ENCODE measurements around the gene MYOM1. TPM values are rescaled to one million over a fixed set of nuclear protein-coding genes. Genes with fewer than 3 reads are reported as not detected.

MYOM1 gene
- total RNA-seq, 1 donor from 2014 or later = 2.4 TPM

- intact Hi-C loops (cut with micrococcal nuclease) = loop anchor here (1.0 to 5.0 kb wide), 13 partner anchors 16 to 591 kb away; partner anchors contain the start of genes EMILIN2, LPIN2, MYL12B and SMCHD1
- peak overlapping the region; percentile 90 for H3K4me3 Mint-ChIP-seq (ENCODE audit: low read depth)
- H3K4me1 Mint-ChIP-seq (ENCODE audit: low read depth) = peaks cover 37% of the 10 kb centered on the region
- H3K27me3 Mint-ChIP-seq (ENCODE audit: low read depth) = no peaks in the 10 kb centered on the region
- DNase-seq (ENCODE audit: low spot score) = peak; percentile 21
- H3K36me3 Mint-ChIP-seq (ENCODE audit: low read depth) = peaks cover 43% of the 10 kb centered on the region
- peak overlapping the region; percentile 92 for H3K27ac Mint-ChIP-seq
- H3K9me3 Mint-ChIP-seq = peaks cover 7% of the 10 kb centered on the region
These were observed 27.0 kb upstream of the MYOM1 start for GRCh38 chr18:3246635-3247239.

GRCh38 chr18:3245853-3246634, 26.3 kb upstream of the MYOM1 start:
- intact Hi-C loops (cut with micrococcal nuclease) = loop anchor here (1.0 to 5.0 kb wide), 10 partner anchors 33 to 479 kb away; partner anchors contain the start of genes EMILIN2 and LPIN2
- peak overlapping the region; percentile 92 for H3K27ac Mint-ChIP-seq
- H3K4me3 Mint-ChIP-seq (ENCODE audit: low read depth) = peak overlapping the region; percentile 90
- peaks cover 9% of the 10 kb centered on the region for H3K9me3 Mint-ChIP-seq
- no peaks in the 10 kb centered on the region for H3K27me3 Mint-ChIP-seq (ENCODE audit: low read depth)
- peaks cover 32% of the 10 kb centered on the region for H3K4me1 Mint-ChIP-seq (ENCODE audit: low read depth)
- H3K36me3 Mint-ChIP-seq (ENCODE audit: low read depth) = peaks cover 46% of the 10 kb centered on the region
- peak; percentile 79 for DNase-seq (ENCODE audit: low spot score)

- Mint-ChIP-seq H3K27ac (no peak overlapping the region), H3K27me3 (ENCODE audit: low read depth) (no peaks in the 10 kb centered on the region), H3K4me1 (ENCODE audit: low read depth) (peaks cover 26% of the 10 kb centered on the region), H3K36me3 (ENCODE audit: low read depth) (peaks cover 47% of the 10 kb centered on the region), H3K9me3 (peaks cover 16% of the 10 kb centered on the region), H3K4me3 (ENCODE audit: low read depth) (peak overlapping the region; percentile 90)
- DNase-seq (ENCODE audit: low spot score) = no peak
- intact Hi-C loops (cut with micrococcal nuclease) = loop anchor here (5.0 kb wide), 3 partner anchors 263 to 478 kb away; partner anchors contain the start of gene EMILIN2
These were observed 25.4 kb upstream of the MYOM1 start for GRCh38 chr18:3245185-3245564.

- H3K4me1 Mint-ChIP-seq (ENCODE audit: low read depth) = peaks cover 3% of the 10 kb centered on the region
- H3K27me3 Mint-ChIP-seq (ENCODE audit: low read depth) = no peaks in the 10 kb centered on the region
- peaks cover 25% of the 10 kb centered on the region for H3K36me3 Mint-ChIP-seq (ENCODE audit: low read depth)
- no peak overlapping the region for H3K27ac Mint-ChIP-seq
- H3K4me3 Mint-ChIP-seq (ENCODE audit: low read depth) = no peak overlapping the region
- peaks cover 16% of the 10 kb centered on the region for H3K9me3 Mint-ChIP-seq
- DNase-seq (ENCODE audit: low spot score) = no peak
- intact Hi-C loops (cut with micrococcal nuclease) = no loop called here
These were observed 19.0 kb upstream of the MYOM1 start for GRCh38 chr18:3238742-3239141.

- Mint-ChIP-seq H3K4me1 (ENCODE audit: low read depth) (no peaks in the 10 kb centered on the region), H3K27me3 (ENCODE audit: low read depth) (no peaks in the 10 kb centered on the region), H3K9me3 (peaks cover 7% of the 10 kb centered on the region), H3K36me3 (ENCODE audit: low read depth) (peaks cover 9% of the 10 kb centered on the region), H3K4me3 (ENCODE audit: low read depth) (no peak overlapping the region), H3K27ac (no peak overlapping the region)
- no peak for DNase-seq (ENCODE audit: low spot score)
- intact Hi-C loops (cut with micrococcal nuclease) = no loop called here
These were observed 16.7 kb upstream of the MYOM1 start for GRCh38 chr18:3236470-3236869.

- H3K4me1 Mint-ChIP-seq (ENCODE audit: low read depth) = no peaks in the 10 kb centered on the region
- intact Hi-C loops (cut with micrococcal nuclease) = no loop called here
- H3K9me3 Mint-ChIP-seq = peaks cover 5% of the 10 kb centered on the region
- DNase-seq (ENCODE audit: low spot score) = no peak
- peaks cover 5% of the 10 kb centered on the region for H3K36me3 Mint-ChIP-seq (ENCODE audit: low read depth)
- H3K4me3 Mint-ChIP-seq (ENCODE audit: low read depth) = no peak overlapping the region
- H3K27ac Mint-ChIP-seq = no peak overlapping the region
- no peaks in the 10 kb centered on the region for H3K27me3 Mint-ChIP-seq (ENCODE audit: low read depth)
These were observed 16.1 kb upstream of the MYOM1 start for GRCh38 chr18:3235846-3236245.

- intact Hi-C loops (cut with micrococcal nuclease) = no loop called here
- Mint-ChIP-seq H3K27ac (no peak overlapping the region), H3K27me3 (ENCODE audit: low read depth) (no peaks in the 10 kb centered on the region), H3K9me3 (no peaks in the 10 kb centered on the region), H3K36me3 (ENCODE audit: low read depth) (no peaks in the 10 kb centered on the region), H3K4me1 (ENCODE audit: low read depth) (peaks cover 2% of the 10 kb centered on the region), H3K4me3 (ENCODE audit: low read depth) (no peak overlapping the region)
- no peak for DNase-seq (ENCODE audit: low spot score)
These were observed 14.7 kb upstream of the MYOM1 start for GRCh38 chr18:3234457-3234856.

GRCh38 chr18:3233433-3234168, 13.8 kb upstream of the MYOM1 start:
- H3K9me3 Mint-ChIP-seq = no peaks in the 10 kb centered on the region
- DNase-seq (ENCODE audit: low spot score) = no peak
- no peak overlapping the region for H3K4me3 Mint-ChIP-seq (ENCODE audit: low read depth)
- H3K27ac Mint-ChIP-seq = no peak overlapping the region
- H3K4me1 Mint-ChIP-seq (ENCODE audit: low read depth) = peaks cover 3% of the 10 kb centered on the region
- no peaks in the 10 kb centered on the region for H3K27me3 Mint-ChIP-seq (ENCODE audit: low read depth)
- intact Hi-C loops (cut with micrococcal nuclease) = no loop called here
- H3K36me3 Mint-ChIP-seq (ENCODE audit: low read depth) = no peaks in the 10 kb centered on the region

- Mint-ChIP-seq H3K27ac (no peak overlapping the region), H3K4me1 (ENCODE audit: low read depth) (peaks cover 6% of the 10 kb centered on the region), H3K9me3 (no peaks in the 10 kb centered on the region), H3K36me3 (ENCODE audit: low read depth) (no peaks in the 10 kb centered on the region), H3K27me3 (ENCODE audit: low read depth) (no peaks in the 10 kb centered on the region), H3K4me3 (ENCODE audit: low read depth) (no peak overlapping the region)
- DNase-seq (ENCODE audit: low spot score) = no peak
- intact Hi-C loops (cut with micrococcal nuclease) = no loop called here
These were observed 13.2 kb upstream of the MYOM1 start for GRCh38 chr18:3233004-3233403.

GRCh38 chr18:3230401-3231334, 10.9 kb upstream of the MYOM1 start:
- no peak for DNase-seq (ENCODE audit: low spot score)
- Mint-ChIP-seq H3K36me3 (ENCODE audit: low read depth) (no peaks in the 10 kb centered on the region), H3K4me3 (ENCODE audit: low read depth) (no peak overlapping the region), H3K27me3 (ENCODE audit: low read depth) (peaks cover 11% of the 10 kb centered on the region), H3K9me3 (no peaks in the 10 kb centered on the region), H3K4me1 (ENCODE audit: low read depth) (peaks cover 6% of the 10 kb centered on the region), H3K27ac (no peak overlapping the region)
- intact Hi-C loops (cut with micrococcal nuclease) = no loop called here

GRCh38 chr18:3226048-3226447, 6.3 kb upstream of the MYOM1 start:
- intact Hi-C loops (cut with micrococcal nuclease) = loop anchor here (5.0 kb wide), 1 partner anchor 34 kb away; no protein-coding TSS in a partner anchor
- Mint-ChIP-seq H3K9me3 (no peaks in the 10 kb centered on the region), H3K4me3 (ENCODE audit: low read depth) (no peak overlapping the region), H3K27ac (no peak overlapping the region), H3K36me3 (ENCODE audit: low read depth) (no peaks in the 10 kb centered on the region), H3K27me3 (ENCODE audit: low read depth) (peaks cover 21% of the 10 kb centered on the region), H3K4me1 (ENCODE audit: low read depth) (peaks cover 13% of the 10 kb centered on the region)
- DNase-seq (ENCODE audit: low spot score) = no peak

GRCh38 chr18:3225588-3225987, 5.8 kb upstream of the MYOM1 start:
- intact Hi-C loops (cut with micrococcal nuclease) = loop anchor here (5.0 kb wide), 1 partner anchor 33 kb away; no protein-coding TSS in a partner anchor
- Mint-ChIP-seq H3K4me3 (ENCODE audit: low read depth) (no peak overlapping the region), H3K27me3 (ENCODE audit: low read depth) (peaks cover 22% of the 10 kb centered on the region), H3K9me3 (no peaks in the 10 kb centered on the region), H3K4me1 (ENCODE audit: low read depth) (peaks cover 10% of the 10 kb centered on the region), H3K36me3 (ENCODE audit: low read depth) (no peaks in the 10 kb centered on the region), H3K27ac (no peak overlapping the region)
- no peak for DNase-seq (ENCODE audit: low spot score)

Data from activated T-helper 2 cell treated with anti-CD3 and anti-CD28 coated beads, Interferon-gamma antibody, Interleukin-2, Interleukin-4, amounts not matched to agents 10 μg/mL and 5 μg/mL and 100 μg/mL, durations not matched to agents 14 hours and 24 hours and 36 hours (primary cell).